GM18867 (cell line): Measurements from ENCODE around the gene CALM1.

ENCODE experiments used
- ATAC-seq: cut with Tn5 transposase; IDR thresholded peaks from one replicate; pipeline ENCODE4 v1.9.1; 2021; ENCODE audit warnings: mild to moderate bottlenecking, moderate library complexity; ENCODE audit not compliant: unreplicated experiment

CALM1 gene

DNA sequence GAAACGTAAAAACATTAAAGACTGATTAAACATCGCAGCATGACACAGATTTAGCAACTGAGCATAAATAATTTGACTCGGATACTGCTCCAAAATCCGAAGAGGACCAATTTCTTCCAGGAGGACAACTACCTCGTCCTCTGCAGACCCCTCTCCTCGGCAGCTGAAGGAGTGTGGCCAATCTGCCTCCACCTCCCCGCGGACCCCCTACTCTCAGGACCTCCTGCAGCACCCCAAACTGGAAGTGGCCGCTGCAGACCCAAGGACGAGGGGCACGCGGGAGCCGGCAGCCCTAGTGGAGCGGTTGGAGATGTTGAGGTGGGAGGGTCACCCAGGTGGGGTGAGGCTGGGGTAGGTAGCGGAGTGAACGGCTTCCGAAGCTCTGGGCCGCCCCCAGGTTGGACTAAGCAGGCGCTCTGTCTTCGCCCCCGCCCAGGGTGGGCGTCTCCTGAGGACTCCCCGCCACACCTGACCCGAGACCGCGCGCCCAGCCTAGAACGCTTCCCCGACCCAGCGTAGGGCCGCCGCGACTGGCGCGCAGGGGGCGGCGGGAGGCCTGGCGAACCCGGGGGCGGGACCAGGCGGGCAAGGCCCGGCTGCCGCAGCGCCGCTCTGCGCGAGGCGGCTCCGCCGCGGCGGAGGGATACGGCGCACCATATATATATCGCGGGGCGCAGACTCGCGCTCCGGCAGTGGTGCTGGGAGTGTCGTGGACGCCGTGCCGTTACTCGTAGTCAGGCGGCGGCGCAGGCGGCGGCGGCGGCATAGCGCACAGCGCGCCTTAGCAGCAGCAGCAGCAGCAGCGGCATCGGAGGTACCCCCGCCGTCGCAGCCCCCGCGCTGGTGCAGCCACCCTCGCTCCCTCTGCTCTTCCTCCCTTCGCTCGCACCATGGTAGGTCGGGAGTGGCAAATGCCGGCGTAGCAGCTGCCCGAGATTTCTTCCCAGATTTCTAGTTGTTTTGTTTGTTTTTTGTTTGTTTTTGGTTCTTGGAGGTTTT, at the start of gene CALM1:
Gene CALM1, plus strand, starts transcription at position 689 of the 999 bp plus-strand sequence. Its CDS starts 202 bp downstream, at position 891.
- peak; percentile 66 for ATAC-seq

DNA sequence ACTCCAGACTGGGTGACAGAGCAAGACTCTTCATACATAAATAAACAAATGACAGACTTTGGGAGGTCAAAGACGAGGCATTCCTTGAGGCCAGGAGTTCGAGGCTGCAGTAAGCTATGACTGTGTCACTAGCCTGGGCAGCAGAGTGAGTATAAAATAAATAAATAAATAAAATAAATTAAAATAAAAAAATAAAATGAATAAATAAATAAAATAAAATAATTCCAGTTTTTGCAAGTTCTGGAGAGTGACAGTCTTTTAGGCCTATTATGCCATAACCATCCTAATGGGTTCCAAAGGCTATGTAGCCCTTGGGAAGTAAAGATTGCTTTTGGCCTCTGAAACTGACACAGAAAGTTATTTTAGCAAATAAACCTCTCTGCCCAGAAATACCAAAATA, 48.6 kb upstream of the CALM1 start:
- no peak for ATAC-seq

DNA sequence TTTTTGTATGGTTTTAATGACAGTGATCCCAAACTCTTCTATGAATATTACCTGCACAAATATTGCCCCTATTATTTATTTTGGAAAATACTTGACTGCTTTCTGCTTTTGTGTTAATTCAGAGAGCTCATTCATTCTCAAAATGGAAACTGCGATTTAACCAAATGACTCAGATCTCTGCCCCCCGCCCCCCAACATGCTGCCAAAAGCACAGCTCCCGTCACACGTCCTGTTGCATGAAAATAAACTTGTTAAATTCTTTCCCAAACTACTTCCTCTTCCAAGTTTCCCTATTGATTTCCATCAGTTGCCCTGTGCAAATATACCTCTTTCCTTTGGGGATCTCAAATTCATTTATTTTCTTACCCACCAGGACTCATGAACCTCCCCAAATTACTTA, 47.1 kb upstream of the CALM1 start:
- ATAC-seq, result no peak

DNA sequence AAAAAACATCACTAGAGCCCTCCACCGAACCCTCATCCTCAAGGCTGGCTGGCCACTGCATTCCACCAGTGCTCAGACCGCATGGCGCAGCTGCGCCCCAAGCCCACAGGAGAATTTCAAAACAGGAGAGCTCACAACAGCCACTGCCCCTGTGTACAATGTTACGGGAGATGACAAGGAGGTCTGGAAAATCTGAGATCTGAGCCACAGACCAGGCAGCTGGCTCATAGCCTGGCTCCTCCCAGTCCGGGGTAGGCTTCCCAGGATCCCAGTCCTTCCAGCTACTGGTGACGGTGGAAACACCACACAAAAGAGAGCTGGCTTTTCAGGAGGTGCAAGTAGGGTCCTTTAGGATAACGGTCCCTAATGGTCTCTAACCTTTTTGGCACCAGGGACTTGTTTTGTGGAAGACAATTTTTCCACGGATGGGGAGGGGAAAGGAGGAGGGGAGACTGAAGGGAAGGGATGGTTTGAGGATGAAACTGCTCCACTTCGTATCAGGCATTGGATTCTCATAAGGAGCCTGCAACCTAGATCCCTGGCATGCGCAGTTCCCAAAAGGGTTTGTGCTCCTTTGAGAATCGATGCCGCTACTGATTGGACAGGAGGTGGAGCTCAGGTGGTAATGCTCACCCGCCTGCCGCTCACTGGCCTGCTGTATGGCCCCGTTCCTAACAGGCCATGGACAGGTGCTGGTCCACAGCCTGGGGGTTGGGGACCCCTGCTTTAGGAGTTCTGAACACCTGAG, 42.1 kb upstream of the CALM1 start:
- no peak for ATAC-seq

DNA sequence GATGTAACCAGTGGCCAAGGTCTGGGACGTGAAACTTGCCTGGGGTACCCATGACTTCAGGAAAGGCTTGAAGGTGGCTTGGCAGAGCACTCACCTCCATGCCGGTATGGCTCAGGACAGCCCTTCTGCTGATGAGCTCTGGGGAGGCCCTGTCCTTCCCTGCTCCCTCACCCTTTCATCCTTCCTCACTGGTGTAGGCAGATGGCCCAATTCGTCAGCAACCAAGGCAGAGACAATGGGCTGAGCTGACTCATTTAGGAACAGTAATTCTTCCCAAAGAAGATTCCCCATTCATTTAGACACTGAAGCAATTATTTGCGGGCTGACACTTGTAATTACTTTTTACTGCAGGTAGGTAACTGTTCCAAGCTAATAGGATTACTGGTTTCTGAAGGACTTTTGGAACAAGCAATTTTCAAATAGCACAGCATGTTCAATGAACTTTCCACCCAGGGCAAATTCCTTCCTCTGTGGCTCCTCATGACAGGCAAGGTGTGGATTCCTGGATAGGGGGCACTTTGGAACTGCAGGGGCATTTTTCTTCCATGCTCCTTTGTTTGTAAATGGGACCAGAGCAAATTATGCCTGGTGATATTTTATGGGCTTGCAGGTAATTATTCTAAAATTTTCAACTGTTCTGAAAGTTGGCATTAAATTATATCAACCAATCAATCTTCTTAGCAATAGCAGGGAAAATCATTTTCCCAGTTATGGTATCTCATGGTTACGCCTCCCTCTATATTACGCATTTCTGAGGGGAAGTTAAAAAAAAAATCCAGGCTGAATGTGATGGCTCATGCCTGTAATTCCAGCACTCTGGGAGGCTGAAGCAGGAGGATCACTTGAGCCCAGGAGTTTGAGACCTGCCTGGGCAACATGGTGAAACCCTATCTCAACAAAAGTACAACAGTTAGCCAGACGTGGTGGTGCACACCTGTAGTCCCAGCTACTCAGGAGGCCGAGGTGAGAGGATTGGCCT, 41.0 kb upstream of the CALM1 start:
- no peak for ATAC-seq

DNA sequence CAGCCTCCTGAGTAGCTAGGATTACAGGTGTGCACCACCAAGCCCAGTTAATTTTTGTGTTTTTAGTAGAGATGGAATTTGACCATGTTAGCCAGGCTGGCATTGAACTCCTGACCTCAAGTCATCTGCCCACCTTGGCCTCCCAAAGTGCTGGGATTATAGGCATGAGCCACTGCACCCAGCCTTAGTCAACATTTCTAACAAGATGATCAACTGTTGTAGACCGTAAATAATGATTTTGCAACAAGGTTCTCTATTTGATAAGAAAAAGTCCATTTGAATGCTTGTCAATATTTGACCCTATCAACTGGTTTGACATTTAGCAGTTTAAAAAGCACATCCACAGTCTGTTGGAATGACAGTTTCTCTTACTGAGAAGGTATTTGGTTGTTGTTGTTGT, 39.9 kb upstream of the CALM1 start:
- ATAC-seq, result no peak

DNA sequence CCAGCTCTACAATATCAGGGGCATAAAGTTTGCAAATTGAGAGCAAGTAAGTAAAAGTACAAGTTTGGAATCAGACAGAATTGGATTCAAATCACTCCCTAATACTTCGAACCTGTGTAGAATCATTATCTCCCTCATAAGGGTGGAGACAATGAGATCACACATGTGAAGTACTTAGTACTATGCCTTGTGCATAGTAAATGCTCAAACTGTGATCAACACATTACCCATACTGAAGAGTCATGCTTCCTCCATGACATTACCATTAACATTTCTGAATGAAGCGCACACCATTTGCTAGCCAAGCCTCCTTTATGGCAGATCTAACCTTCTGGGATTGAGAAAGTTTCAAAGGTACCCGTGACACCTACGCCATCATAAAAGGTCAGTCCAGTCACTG, 38.5 kb upstream of the CALM1 start:
- no peak for ATAC-seq

DNA sequence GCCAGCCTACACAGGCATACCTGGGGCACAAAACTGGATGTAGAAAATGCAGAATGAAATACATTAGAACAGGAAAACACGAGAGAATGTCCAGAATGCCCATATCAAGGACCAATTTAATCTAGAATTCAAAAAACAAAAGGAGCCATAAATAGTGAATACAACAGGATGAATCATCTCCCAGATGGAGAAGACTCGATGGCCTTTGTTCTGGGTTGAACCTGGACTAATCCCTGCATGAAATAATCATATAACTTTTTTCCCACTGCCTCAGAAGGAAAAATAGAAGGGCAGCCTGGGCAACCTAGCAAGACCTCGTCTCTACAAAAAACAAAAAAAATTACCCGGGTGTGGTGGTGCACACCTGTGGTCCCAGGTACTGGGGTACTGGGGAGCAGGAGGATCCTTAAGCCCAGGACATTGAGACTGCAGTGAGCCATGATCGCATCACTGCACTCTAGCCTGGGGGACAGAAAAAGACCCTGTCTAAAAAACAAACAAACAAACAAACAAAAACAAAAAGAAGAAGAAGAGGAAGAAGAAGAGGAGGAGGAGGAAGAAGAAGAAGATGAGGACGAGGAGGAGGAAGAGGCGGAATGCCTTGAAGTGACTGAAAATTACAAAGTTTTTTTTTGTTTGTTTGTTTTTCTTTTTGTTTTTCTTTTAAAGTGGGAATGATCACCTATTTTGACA, 34.8 kb upstream of the CALM1 start:
- no peak for ATAC-seq

DNA sequence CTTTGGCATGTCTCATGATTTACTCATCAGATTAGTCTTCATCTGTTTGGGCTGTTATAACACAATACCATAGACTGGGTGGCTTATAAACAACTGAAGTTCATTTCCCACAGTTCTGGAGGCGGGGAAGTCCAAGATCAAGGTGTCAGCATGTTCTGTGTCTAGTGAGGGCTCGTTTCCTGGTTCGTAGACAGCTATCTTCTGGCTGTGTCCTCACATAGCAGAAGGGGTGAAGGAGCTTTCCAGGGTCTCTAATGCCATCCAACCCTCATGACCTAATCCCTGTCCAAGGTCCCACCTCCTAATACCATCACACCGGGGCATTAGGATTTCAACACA, 34.3 kb upstream of the CALM1 start:
- ATAC-seq, result no peak

DNA sequence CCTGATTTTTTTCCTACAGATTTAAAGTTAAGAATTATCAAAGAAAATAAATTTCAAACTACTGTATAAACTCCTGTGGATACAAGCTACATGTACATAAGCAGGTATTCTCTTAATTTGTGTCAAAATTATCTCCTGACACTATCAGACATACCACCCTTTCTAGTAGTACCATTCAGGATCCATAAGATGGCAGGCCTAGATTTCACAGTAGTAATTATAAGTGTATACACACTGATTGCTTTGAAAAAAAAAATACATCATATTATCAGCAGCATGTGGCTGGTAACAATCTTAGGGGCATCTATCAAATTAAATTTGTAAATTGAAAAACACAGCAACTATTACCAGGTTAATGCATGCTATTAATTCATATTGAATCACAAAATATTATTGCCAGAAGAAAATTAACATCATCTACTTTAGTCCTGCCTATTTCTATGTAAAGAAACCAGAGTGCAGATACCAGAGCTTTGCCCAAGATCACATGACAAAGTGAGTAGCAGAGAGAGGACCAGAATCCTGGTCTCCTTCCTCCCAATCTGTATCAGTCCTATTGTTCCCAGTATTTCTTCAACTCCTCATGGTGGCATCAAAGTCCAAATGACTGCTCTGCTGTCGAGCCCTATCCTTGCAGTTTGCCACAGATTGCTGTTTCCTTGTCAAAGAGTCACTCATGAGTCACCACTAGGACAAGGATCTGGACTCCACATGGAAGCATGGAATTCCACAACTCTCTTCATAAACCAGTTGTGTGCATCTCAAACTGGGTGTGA, 27.7 kb upstream of the CALM1 start:
- ATAC-seq, result no peak

DNA sequence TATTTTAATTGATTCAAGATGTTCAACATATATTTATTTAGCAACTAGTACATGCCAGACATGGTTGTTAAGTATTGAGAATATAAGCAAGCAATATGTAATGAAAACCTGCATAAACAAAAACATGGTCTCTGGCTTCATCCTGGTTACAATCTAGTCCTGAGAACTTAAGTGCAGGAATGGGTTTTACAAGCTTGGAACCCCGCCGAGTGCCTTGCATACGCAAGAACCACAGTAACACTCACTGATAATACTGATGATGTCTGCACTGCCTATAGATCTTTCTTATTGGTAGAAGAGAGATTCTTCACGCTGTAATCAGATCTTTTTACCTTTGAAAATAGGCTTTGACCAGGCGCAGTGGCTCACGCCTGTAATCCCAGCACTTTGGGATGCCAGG, 22.9 kb upstream of the CALM1 start:
- no peak for ATAC-seq

DNA sequence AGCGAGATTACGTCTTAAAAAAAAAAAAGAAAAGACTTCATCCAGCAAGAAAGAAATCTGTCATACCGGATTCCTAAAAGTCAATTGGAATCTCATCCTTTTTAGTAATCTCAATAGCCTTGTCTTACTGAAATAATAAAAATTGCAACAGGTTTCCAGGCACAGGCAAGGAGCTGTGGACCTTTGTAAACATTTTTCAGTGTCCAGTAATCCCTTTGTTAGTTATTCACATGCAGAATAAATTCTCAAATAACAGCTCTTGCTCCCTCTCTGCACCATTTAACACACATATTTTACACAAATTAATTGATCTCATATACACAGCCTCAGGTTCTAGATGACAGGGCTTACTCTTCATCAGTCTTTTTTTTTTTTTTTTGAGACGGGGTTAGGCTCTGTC, 22.0 kb upstream of the CALM1 start:
- ATAC-seq, result no peak

DNA sequence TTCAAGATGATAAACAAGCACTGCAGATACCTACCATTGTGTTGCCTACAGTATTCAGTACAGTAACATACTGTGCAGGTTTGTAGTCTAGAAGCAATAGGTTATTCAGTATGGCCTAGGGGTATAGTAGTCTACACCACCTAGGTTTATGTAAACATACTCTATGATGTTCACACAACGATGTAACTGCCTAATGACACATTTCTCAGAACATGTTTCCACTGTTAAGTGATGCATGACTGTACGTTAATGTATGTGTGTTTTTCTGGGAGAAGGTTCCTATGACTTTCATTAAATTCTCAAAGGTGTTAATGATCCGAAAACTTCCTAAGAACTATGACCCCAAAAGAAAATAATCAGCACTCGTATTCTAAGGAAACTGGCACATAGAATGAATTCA, 20.9 kb upstream of the CALM1 start:
- no peak for ATAC-seq

DNA sequence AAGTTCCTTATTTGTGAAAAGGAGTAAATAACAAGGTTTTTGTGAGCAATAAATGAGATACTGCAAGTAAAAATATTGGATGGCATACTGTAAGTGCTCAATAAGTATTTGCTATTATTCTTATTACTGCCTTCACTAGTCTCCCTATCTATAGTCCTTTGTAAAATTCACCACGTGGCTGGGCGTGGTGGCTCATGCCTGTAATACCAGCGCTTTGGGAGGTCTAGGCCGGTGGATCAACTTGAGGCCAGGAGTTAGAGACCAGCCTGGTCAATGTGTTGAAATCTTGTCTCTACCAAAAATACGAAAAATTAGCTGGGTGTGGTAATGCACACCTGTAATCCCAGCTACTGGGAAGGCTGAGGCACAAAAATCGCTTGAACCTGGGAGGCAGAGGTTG, 18.6 kb upstream of the CALM1 start:
- no peak for ATAC-seq

DNA sequence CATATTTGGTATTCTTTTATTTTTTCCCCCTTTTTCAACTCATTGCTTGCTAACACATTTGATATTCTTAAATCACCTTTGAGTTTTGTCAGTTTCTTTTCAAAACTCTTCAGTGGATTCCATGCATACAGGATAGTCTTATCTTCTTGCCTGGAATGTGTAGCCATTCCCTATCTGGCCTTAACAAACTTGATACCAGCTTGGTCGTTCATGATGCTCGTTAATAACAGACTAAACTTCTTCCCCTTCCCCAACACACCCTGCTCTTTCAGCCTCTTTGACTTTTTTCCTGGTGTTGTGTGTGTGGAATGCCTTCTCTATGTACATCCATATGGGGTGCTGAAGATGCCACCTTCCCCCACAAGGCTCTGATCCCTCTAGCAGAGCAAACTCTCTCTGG, 17.7 kb upstream of the CALM1 start:
- ATAC-seq, result no peak

DNA sequence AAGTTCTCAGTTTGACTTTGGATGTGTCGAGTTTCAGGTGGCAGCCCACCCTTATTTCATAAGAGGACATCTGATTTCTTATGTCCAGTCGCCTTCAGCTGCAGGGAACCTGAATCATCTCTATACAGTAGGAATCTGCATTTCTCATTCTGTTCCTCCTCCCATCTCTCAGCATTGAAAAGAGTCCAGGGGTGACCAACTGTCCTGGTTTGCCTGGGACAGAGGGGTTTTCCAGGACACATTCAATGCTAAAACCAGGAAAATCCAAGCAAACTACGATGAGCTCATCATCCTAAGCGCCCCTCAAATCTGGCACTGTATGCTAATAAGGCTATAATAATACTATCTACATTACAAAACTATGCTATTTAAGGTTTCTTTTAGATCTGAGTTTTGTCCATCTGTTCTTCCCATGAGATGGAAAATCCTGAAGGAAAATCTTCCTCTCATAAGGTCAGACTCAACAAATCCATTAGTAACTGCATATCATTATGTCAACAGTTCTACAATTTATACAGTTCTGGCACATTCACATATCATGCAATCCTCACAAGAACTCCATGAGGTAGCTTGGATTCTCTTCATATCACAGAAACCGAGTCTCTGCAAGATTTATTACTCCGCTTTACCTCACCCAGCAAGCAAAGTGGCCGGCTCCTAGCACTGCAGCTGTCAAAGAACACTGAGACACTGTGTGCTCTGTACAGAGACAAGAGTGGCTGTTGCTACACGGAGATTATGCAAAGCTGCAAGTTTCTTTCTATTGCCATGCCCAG, 15.6 kb upstream of the CALM1 start:
- ATAC-seq, result no peak

DNA sequence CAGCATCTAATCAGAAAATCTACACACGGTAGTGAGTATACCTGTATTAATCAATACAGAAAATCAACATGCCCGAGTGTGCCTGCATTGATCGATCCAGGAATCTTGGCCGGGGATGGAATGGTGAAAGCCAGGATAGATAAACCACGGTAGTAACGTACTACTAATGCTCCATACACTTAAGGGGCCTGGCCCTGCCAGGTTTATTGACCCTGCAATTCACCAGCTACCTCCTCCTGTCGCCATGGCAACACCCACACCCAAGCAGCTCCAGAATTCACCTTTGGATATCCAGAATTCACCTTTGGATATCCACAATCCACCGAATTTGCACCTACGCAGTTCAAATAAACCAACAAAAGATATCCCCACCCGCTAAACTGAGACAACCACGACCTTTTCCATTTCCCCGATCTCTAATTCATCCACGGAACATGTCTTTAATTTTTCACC, 14.8 kb upstream of the CALM1 start:
- no peak for ATAC-seq

DNA sequence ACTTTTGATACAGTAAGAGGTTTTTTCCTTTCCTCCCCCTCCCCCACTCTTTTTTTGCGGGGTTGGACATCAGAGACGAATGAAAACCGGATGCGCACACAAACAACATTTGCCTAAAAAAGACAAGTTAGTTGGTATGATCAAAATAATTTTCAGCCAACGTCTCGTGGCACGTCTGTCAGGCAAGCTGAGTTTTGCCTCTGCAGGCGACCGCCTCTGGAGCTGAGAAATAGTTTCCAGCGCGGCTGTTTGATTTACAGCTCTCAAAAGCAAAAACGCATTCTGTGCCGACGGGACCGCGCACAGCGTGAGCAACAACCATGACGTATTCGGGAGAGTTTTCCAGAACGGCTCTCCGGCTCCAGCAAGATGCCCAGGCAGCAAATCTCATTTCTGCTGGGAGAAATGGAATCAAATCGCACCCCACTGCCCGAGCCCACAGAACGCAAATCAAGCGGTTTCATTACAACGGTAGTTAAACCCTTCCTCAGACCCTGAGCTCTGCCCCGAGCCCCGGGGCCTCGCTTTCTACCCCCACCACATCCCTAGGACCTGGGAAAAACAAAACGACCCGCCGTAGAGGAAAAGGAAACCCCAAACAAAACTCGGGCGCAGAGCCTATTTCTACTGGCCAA, 14.2 kb upstream of the CALM1 start:
- ATAC-seq, result peak; percentile 20
